ENCODE results near the gene SLC35F1. TPM values are rescaled to one million over a fixed set of nuclear protein-coding genes. Genes with fewer than 3 reads are reported as not detected.
"Not testable (repeated sequence)": the region's sequence is repeated elsewhere in the genome, so short reads cannot be mapped to it uniquely, and the experiment has no call there.

SLC35F1 gene
- total RNA-seq (23.1 and 25.5 TPM in 2 replicates), polyA plus RNA-seq (18.5 and 27.3 TPM in 2 replicates)

DNA sequence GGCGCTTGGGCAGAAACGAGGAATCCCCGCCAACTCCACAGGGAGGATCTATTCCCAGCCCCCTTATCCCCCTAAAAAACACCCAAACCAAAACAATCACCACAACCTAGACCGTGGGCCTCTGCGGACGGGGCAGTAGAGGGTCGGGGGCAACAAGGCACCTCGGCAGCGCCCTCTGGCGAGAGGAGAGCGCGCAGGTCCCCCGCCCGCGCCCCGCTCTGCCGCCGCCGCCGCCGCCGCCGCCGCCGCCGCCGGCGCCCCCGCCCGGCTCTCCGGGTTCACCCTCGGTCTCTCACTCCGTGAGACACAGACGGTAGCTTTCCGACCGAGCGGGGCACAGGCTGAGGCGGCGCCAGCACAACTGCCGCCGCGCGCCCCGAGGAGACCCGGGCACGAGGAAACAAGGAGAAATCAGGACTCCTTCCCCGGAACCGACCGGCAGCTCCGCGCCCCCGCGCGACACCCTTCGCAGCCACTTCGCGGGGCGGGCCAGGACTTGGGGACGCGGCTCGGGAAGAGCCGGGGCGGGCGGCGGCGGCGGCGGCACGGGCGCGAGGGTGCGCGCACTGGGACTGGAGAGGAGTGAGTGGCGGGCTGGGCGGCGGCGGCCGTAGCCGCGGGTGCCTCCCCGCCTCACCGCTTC, at the start of gene SLC35F1:
SLC35F1 (plus strand) TSS at position 307 of the 643 bp plus-strand sequence.
- TF ChIP-seq, protein P1, sequence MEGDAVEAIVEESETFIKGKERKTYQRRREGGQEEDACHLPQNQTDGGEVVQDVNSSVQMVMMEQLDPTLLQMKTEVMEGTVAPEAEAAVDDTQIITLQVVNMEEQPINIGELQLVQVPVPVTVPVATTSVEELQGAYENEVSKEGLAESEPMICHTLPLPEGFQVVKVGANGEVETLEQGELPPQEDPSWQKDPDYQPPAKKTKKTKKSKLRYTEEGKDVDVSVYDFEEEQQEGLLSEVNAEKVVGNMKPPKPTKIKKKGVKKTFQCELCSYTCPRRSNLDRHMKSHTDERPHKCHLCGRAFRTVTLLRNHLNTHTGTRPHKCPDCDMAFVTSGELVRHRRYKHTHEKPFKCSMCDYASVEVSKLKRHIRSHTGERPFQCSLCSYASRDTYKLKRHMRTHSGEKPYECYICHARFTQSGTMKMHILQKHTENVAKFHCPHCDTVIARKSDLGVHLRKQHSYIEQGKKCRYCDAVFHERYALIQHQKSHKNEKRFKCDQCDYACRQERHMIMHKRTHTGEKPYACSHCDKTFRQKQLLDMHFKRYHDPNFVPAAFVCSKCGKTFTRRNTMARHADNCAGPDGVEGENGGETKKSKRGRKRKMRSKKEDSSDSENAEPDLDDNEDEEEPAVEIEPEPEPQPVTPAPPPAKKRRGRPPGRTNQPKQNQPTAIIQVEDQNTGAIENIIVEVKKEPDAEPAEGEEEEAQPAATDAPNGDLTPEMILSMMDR (IDR thresholded peaks at IDR 0.05; ENCODE audit: low read depth, low read length) = peak; percentile 37
- Histone ChIP-seq H3K36me3 (no peaks in the 10 kb centered on the region), H3K4me1 (ENCODE audit: low read depth) (peaks cover 5% of the 10 kb centered on the region), H3K9me3 (ENCODE audit: low read depth) (no peaks in the 10 kb centered on the region), H3K27me3 (peaks cover 31% of the 10 kb centered on the region), H3K4me3 (peak within 1 kb of the TSS; percentile 61), H3K27ac (peak within 1 kb of the TSS; percentile 48)
- DNase-seq (ENCODE audit: low read depth in 1 of 2, low spot score in 1 of 2) = peak; percentile 32 to 81

DNA sequence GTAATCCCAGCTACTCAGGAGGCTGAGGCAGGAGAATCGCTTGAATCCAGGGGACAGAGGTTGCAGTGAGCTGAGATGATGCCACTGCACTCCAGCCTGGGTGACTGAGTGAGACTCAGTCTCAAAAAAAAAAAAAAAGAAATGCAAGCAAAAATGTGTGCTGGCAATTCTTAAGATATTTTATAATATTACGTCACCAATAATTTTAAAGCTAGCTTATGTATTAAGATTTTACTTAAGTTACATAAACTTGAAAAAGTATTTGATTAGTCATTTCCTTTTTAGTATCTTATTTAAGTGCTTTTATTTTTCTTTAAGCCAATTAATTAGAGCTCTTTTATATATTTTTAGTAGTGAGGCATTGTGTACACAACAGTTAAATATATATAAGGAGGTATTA, 48.5 kb upstream of the SLC35F1 start:
- not testable (repeated sequence) for H3K4me3 ChIP-seq; H3K27ac ChIP-seq; H3K36me3 ChIP-seq; DNase-seq (ENCODE audit: low read depth in 1 of 2, low spot score in 1 of 2); H3K4me1 ChIP-seq (ENCODE audit: low read depth); H3K9me3 ChIP-seq (ENCODE audit: low read depth); H3K27me3 ChIP-seq

DNA sequence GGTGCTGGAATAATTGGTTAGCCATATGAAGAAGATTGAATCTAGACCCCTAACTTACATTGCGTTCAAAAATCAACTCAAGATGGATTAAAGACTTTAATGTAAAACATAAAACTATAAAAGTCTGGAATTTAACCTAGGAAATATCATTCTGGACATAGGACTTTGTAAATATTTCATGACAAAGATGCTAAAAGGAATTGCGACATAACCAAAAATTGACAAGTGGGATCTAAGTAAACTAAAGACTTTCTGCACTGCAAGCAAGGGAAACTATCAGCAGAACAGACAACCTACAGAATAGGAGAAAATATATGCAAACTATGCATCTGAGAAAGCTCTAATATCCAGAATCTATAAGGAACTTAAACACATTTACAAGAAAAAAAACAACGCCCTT, 45.5 kb upstream of the SLC35F1 start:
- Histone ChIP-seq H3K9me3 (ENCODE audit: low read depth) (no peaks in the 10 kb centered on the region), H3K4me3 (no peak overlapping the region), H3K27me3 (no peaks in the 10 kb centered on the region), H3K27ac (no peak overlapping the region), H3K36me3 (no peaks in the 10 kb centered on the region), H3K4me1 (ENCODE audit: low read depth) (no peaks in the 10 kb centered on the region)
- DNase-seq (ENCODE audit: low read depth in 1 of 2, low spot score in 1 of 2) = no peak
- TF ChIP-seq, protein P1 (IDR thresholded peaks at IDR 0.05; ENCODE audit: low read depth, low read length) = no peak

DNA sequence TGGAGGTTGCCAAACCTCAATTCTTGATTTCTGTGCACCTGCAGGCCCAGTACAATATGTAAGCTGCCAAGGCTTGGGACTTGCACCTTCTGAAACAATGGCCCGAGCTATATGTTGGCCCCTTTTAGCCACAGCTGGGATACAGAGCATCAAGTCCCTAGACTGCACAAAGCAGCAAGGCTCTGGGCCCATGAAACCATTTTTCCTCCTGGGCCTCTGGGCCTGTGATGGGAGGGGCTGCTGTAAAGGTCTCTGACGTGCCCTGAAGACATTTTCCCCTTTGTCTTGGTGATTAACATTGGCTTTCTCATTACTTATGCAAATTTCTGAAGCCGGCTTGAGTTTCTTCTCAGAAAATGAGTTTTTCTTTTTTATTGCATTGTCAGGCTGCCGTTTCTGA, 40.5 kb upstream of the SLC35F1 start:
- no peaks in the 10 kb centered on the region for H3K4me1 ChIP-seq (ENCODE audit: low read depth)
- no peaks in the 10 kb centered on the region for H3K9me3 ChIP-seq (ENCODE audit: low read depth)
- H3K4me3 ChIP-seq = no peak overlapping the region
- H3K36me3 ChIP-seq = no peaks in the 10 kb centered on the region
- no peaks in the 10 kb centered on the region for H3K27me3 ChIP-seq
- no peak for DNase-seq (ENCODE audit: low read depth in 1 of 2, low spot score in 1 of 2)
- TF ChIP-seq, protein P1 (IDR thresholded peaks at IDR 0.05; ENCODE audit: low read depth, low read length) = no peak
- no peak overlapping the region for H3K27ac ChIP-seq

DNA sequence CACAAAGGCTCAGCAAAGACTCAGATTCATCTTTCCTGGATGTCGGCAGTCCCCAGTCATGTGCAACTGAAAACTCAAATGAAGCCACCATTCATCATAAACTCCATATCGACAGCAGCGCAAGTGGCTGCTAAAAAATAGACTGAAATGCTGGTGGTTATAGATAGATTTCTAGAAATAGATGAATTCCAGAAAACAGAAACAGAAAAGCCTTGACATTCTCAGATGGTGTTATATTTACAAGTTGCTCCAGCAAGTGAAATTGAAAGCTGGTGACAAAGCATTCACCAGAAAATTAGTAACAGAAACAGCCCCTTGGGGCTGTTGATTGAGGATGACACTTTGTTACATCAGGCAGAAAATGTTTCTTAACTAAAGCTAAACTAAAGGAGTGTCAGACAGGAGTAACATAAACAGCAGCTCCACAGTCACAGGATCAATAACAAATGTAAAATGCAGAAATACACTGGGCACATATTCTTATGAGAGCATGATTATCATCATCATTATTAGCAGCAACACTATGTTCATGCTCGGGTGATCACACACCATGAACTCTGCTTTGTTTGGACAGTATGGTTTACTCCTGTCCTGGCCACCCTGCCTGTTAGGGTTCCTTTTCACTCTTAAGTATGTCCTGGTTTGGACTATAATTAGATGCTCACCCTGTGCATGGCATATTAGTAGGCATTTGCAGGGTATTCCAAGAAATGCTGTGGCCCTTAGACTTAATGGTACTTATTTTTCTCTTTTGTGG, 36.4 kb upstream of the SLC35F1 start:
- Histone ChIP-seq H3K9me3 (ENCODE audit: low read depth) (no peaks in the 10 kb centered on the region), H3K4me3 (no peak overlapping the region), H3K27me3 (no peaks in the 10 kb centered on the region), H3K4me1 (ENCODE audit: low read depth) (no peaks in the 10 kb centered on the region), H3K36me3 (no peaks in the 10 kb centered on the region), H3K27ac (no peak overlapping the region)
- TF ChIP-seq, protein P1 (IDR thresholded peaks at IDR 0.05; ENCODE audit: low read depth, low read length) = no peak
- DNase-seq (ENCODE audit: low read depth in 1 of 2, low spot score in 1 of 2) = no peak

DNA sequence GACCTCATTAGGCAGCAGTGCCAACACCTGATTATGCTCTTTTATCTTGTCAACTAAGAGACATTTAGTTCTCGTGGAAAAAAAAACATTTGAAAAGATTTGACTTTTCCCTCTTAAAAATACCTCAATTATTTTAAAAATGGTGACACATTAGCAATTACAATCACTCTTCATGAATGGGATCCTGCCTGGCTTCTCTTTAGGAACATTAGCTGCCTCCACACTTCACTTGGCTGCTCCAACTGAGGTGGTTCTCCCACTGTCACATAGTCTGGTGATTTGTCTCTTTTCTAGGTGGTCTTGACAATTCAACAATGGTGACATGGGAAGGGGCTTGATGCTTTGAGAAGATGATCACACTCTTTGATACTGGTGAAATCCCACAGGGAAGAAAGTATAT, 26.2 kb upstream of the SLC35F1 start:
- no peaks in the 10 kb centered on the region for H3K9me3 ChIP-seq (ENCODE audit: low read depth)
- H3K27me3 ChIP-seq = no peaks in the 10 kb centered on the region
- no peak overlapping the region for H3K27ac ChIP-seq
- no peak overlapping the region for H3K4me3 ChIP-seq
- no peaks in the 10 kb centered on the region for H3K4me1 ChIP-seq (ENCODE audit: low read depth)
- TF ChIP-seq, protein P1 (IDR thresholded peaks at IDR 0.05; ENCODE audit: low read depth, low read length) = no peak
- DNase-seq (ENCODE audit: low read depth in 1 of 2, low spot score in 1 of 2) = no peak
- no peaks in the 10 kb centered on the region for H3K36me3 ChIP-seq

All from cardiac muscle cell (in vitro differentiated cells and primary cell).